ENCODE data around the gene HSD17B8. TPM values are rescaled to one million over a fixed set of nuclear protein-coding genes. Genes with fewer than 3 reads are reported as not detected.

HSD17B8 gene
- polyA plus RNA-seq, 1 donor from 2014 or later: 30.9 TPM

DNA sequence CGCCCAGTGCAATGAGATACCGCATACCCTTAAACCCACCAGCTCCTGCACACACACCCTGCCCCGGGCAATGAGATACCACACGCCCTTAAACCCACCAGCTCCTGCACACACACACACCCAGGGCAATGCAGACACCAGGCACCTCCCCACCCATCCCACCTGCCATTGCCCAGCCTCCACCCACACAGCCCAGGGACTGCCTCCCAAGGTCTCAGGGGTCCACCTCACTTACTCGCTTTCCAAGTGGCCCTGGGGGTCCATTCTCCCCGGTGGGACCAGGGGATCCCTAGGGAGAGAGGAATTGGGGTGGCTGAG is 36.2 kb upstream of the HSD17B8 start:
- Mint-ChIP-seq H3K36me3 (no peaks in the 10 kb centered on the region), H3K27me3 (peaks cover 18% of the 10 kb centered on the region), H3K4me1 (peaks cover 0 to 10% (median 7%) of the 10 kb centered on the region in 3 donors), H3K9me3 (no peaks in the 10 kb centered on the region), H3K27ac (no peak overlapping the region), H3K4me3 (no peak overlapping the region)

DNA sequence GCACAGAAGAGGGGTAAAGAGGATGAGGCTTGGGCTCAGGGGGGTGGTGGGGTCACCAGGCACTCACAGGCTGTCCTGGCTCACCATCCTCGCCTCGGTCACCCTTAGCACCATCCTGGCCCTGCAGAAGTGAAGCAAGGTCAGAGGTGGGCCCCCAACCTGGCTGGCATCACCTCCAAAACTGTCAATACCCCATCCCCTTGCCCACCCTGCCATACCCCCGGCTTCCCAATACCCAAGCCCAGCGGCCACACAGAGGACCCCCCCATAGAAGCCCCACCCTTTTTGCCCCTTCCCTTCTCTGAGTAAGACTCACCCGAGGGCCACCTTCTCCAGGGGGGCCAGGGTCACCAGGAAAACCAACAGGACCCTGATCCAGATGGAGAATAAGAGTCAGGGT is 35.8 kb upstream of the HSD17B8 start:
- Mint-ChIP-seq H3K36me3 (no peaks in the 10 kb centered on the region), H3K4me1 (peaks cover 0 to 10% (median 7%) of the 10 kb centered on the region in 3 donors), H3K4me3 (no peak overlapping the region), H3K27ac (no peak overlapping the region), H3K27me3 (peaks cover 19% of the 10 kb centered on the region), H3K9me3 (no peaks in the 10 kb centered on the region)

DNA sequence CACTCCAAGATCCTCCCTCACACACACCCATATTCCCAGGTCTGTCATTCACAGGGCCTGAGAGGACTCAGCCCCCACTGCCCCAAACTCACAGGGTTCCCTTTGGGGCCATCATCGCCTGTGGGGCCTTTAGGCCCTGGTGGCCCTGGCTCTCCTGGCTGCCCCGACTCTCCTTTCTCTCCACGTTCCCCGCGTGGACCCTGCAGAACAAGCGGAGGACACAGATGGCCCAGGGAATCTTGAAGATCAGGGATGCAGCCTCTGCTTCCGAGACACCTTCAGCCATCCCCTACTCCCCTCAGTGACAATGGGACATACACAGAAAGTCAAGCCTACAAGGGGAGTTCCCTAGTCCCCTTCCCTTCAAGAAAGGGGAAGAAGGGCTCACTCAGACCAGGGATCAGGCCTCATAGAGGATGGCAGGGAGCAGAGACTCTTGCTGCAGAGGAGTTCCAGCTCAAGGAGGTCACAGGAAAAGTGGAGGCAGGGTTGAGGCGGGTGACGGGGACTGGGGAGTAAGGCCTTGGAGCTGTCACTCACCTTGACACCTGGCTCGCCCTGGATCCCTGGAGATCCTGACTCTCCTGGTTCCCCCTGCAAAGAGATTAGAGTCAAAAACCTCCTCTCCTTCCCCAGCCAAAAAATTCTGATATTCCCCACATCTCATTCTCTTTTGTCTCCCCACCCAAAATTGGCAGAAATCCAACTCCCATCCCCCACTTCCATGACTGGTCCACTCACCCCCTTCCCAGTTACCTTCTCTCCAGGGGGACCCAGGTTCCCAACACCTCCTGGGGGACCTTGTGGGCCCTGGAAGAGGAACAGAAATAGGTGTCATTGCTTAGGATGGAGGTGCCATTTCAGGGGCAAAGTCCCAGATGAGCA is 34.9 kb upstream of the HSD17B8 start:
- Mint-ChIP-seq H3K27me3 (peaks cover 21% of the 10 kb centered on the region), H3K4me1 (peaks cover 0 to 7% (median 7%) of the 10 kb centered on the region in 3 donors), H3K4me3 (no peak overlapping the region), H3K27ac (no peak overlapping the region), H3K9me3 (no peaks in the 10 kb centered on the region), H3K36me3 (no peaks in the 10 kb centered on the region)

DNA sequence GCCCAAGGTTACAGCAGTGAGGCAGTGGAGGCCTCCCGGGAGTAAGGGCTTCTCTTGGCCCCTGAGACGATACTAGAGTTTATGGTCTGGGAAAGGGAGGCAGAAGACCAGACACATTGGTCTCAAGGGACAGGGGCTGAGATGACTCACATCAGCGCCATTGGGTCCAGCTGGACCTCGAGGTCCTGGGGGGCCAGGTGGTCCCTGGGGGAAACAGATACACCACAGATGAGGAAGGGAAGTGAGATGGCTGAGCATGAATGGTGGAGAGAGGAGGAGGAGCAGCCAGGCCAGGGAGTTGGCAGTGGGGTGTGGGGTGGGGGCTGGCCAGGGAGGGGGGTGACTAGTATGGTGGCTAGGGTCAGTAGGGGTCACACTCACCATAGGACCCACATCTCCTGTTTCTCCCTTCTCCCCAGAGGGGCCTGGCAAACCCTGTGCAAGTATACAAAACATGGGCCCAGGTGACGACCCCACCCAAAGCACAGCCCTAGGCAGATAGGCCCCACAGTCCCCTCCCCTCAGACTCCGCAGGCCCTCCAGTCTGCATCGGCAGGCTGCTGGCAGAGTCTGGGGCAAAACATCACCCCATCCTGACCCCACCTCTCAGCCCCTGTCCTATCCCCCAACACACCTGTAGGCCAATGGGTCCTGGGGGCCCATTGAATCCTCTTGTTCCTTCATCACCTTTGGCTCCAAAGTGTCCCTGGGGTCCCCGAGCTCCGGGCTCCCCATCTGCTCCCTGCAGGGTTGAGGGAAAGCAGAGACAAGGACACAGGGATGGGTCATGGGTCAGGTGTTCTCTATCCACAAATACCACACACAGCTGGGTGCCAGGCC is 34.1 kb upstream of the HSD17B8 start:
- Mint-ChIP-seq H3K4me3 (peak overlapping the region in 2 of 4 donors; percentile 41 to 42), H3K4me1 (peaks cover 0 to 7% (median 7%) of the 10 kb centered on the region in 3 donors), H3K27me3 (peaks cover 23% of the 10 kb centered on the region), H3K9me3 (no peaks in the 10 kb centered on the region), H3K36me3 (no peaks in the 10 kb centered on the region), H3K27ac (no peak overlapping the region)

DNA sequence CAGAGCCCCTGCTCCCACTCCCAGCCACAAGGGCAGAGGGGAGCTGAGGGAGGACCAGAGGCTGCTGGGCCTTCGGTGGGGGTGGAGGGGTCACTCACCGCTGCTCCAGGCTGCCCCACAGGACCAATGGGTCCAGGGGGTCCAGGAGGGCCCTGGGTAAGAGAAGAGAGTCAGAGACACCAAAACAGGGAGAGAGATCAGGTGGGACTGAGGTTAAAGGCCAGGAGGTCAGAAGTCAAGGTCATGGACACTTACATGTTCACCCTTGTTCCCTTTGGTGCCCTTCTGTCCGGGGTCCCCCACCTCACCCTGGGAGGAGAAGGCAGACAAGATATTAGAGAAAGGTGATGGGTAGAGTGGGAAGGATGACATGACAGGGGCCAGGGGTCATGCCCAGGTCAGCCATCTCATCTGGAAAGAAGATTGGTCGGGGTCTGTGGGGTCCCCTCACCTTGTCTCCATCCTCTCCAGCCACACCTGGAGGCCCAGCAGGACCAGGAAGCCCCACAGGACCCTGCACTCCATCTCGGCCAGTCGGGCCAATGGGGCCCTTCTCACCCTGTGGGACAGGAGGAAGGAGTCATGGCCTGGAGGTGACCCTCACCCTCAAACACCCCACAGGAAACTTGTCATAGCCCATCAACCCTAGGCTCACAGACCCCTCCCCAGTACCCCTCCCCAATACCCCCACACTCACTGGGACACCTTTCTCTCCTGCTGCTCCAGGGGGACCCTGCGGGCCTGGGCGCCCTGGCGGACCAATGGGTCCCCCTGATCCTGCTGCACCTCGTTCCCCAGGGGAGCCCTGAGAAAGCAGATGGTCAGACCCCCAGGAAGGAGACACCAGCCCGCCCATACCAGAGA is 33.2 kb upstream of the HSD17B8 start:
- no peak overlapping the region for H3K4me3 Mint-ChIP-seq
- H3K4me1 Mint-ChIP-seq: peaks cover 0 to 7% (median 7%) of the 10 kb centered on the region in 3 donors
- peaks cover 18% of the 10 kb centered on the region for H3K27me3 Mint-ChIP-seq
- H3K27ac Mint-ChIP-seq: no peak overlapping the region
- H3K36me3 Mint-ChIP-seq: no peaks in the 10 kb centered on the region
- no peaks in the 10 kb centered on the region for H3K9me3 Mint-ChIP-seq

DNA sequence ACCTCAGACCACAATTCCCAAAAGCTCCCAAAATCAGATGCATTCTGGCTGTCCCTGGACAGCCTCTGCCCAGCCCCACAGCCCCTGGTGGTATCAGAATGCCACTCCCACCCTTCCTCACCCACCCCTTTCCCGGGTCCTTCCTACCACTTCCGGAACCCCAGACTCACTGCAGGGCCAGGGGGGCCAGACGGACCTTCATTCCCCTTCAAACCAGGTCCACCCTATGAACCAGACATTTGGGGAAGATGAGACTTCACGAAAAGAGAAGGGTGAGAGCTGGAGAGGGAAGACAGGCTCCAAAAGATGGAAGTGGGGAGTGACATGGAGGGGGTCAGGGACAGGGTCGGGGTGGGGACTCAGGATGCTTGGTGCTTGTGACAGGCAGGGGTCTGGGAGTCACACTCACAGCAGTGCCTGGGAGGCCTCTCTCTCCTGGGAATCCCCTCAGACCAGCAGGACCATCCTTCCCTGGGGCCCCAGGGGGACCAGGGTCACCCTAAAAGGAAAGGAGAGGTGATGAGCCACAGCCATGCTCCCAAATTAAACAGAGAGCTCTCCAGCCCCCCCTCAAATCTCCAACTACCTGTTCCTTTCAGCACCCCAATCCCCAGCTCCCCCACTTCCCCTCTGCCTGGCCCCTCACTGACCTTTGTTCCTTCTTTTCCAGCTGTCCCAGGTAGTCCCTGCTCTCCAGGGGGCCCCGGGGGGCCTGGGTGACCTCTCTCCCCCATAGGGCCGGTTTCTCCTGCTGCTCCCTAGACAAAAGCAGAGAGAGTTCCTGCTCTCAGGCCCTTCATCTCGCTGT is 32.4 kb upstream of the HSD17B8 start:
- peak overlapping the region in 1 of 4 donors; percentile 55 for H3K4me3 Mint-ChIP-seq
- H3K27ac Mint-ChIP-seq: peak overlapping the region in 1 of 3 donors; percentile 24
- peaks cover 18% of the 10 kb centered on the region for H3K27me3 Mint-ChIP-seq
- H3K9me3 Mint-ChIP-seq: no peaks in the 10 kb centered on the region
- H3K4me1 Mint-ChIP-seq: peaks cover 0 to 7% (median 7%) of the 10 kb centered on the region in 3 donors
- H3K36me3 Mint-ChIP-seq: no peaks in the 10 kb centered on the region

DNA sequence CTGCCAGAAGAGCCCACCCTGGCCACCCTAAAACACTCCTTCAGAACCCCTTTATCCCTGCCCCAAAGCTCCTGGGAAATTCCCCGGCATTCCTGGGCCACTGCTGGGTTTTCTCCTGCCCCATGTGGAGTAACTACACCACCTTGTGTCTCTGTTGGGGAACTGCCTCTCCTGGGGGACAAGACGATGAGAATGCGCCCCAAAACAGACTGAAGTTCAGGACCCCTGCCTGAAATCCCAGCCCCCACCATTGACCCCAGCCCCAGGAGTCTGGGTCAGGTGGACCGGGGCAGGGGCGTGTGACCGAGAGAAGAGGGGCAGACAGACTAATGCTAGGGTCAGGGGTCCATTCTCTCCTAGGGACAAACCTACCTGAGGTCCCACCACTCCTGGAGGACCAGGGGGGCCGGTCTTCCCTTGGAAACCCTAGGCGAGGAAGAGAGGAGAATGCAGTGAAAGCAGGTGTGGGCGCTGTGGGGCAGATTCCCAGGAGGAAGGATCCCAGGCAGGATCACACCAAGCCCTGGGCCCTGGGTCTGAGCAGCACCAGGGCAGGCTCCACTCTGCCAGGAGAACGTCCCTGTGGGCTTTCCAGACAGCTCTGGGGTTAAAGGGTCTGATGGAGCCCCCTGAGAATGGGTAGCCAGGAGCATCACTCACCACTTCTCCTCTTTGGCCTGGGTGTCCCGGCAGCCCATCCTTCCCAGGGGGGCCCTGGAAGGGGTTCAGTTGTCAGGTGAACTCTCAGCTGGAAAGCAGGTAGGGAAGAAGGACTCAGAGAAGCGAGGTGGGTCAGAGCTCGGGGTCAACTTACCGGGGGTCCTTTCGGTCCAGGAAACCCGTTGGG is 31.5 kb upstream of the HSD17B8 start:
- H3K36me3 Mint-ChIP-seq: peaks cover 2% of the 10 kb centered on the region
- peaks cover 0 to 9% (median 7%) of the 10 kb centered on the region in 3 donors for H3K4me1 Mint-ChIP-seq
- H3K4me3 Mint-ChIP-seq: peak overlapping the region in 1 of 4 donors; percentile 55
- peaks cover 18% of the 10 kb centered on the region for H3K27me3 Mint-ChIP-seq
- peak overlapping the region in 1 of 3 donors; percentile 24 for H3K27ac Mint-ChIP-seq
- H3K9me3 Mint-ChIP-seq: no peaks in the 10 kb centered on the region

DNA sequence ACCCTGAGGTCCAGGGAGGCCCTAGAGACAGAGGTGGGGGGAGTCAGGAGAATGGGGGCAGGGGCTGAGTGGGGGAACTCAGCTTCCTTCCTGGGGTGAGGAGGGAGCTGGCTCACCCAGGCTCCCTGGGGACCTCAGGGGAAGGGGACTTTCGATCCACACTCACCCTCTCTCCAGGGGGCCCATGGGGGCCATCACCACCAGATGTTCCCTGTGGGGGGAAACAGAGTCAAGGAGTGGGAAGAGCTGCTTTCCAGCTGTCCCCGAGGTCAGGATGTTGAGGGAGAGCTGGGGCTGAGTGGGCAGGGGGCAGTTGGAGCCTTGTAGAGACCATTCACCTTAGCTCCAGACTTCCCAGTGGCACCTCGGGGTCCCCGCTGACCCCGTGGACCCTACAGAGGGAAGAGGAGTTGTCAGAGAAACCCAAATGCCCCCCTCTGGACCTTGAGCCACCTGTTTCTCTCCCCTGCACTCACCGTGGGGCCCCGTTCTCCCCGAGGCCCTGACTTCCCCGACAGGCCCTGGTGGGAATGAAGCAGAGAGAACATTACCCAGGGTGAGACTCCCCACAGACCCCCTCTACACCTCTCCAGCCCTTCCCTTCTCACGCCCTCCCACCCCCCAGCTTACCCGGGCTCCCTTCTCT is 30.8 kb upstream of the HSD17B8 start:
- Mint-ChIP-seq H3K36me3 (peaks cover 2% of the 10 kb centered on the region), H3K9me3 (no peaks in the 10 kb centered on the region), H3K4me1 (peaks cover 0 to 9% (median 7%) of the 10 kb centered on the region in 3 donors), H3K4me3 (no peak overlapping the region), H3K27me3 (peaks cover 16% of the 10 kb centered on the region), H3K27ac (no peak overlapping the region)

DNA sequence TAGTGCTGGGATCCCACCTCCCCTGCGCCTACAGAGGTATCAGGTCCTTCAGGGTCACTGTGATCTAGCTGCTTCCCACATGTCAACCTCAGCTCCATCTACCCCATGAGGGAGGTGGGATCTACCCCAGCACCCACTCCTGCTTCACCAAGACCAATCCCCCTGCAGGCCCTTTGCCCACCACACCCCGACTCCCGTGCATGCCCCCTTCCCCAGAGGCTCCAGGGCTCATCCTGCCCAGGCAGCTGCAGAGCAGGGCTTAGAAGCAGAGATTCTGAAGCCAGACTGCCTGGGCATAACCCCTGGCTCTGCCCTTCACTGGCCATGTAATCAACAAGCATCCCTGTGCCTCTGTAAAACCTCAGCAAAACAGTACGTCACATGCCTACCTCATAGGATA is 29.7 kb upstream of the HSD17B8 start:
- no peak overlapping the region for H3K4me3 Mint-ChIP-seq
- no peak overlapping the region for H3K27ac Mint-ChIP-seq
- peaks cover 2% of the 10 kb centered on the region for H3K36me3 Mint-ChIP-seq
- H3K9me3 Mint-ChIP-seq: no peaks in the 10 kb centered on the region
- peaks cover 0 to 8% (median 6%) of the 10 kb centered on the region in 3 donors for H3K4me1 Mint-ChIP-seq
- peaks cover 16% of the 10 kb centered on the region for H3K27me3 Mint-ChIP-seq

DNA sequence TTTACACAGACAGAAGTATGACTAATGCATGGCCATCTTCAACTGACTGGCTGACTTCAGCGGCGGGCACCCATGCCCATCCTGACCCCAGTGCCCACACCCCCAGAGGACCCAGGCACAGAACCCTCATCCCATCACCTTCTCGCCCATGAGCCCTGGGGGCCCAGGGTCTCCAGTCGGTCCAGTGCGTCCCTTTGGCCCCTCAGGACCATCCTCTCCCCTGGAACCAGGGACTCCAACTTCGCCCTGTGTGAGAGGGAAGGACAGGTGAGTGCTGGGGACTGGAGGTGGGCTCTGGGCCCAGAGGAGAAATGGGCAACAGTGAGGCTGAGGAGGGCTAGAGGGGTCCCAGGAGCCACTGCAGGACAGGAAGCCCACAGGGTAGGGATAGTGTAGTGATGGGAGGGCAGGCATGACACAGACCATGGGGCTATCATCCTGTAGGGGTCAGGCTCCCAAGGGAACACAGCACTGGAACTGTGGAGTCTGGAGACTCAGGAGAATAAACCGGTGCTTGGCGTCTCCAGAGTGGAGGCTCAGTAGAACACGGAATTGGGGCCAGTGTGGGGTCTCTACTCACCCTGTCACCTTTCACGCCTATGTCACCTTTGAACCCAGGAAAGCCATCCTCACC is 28.9 kb upstream of the HSD17B8 start:
- Mint-ChIP-seq H3K4me1 (peaks cover 0 to 4% (median 3%) of the 10 kb centered on the region in 3 donors), H3K9me3 (no peaks in the 10 kb centered on the region), H3K27ac (no peak overlapping the region), H3K27me3 (peaks cover 16% of the 10 kb centered on the region), H3K36me3 (peaks cover 2% of the 10 kb centered on the region), H3K4me3 (peak overlapping the region in 1 of 4 donors; percentile 51)

DNA sequence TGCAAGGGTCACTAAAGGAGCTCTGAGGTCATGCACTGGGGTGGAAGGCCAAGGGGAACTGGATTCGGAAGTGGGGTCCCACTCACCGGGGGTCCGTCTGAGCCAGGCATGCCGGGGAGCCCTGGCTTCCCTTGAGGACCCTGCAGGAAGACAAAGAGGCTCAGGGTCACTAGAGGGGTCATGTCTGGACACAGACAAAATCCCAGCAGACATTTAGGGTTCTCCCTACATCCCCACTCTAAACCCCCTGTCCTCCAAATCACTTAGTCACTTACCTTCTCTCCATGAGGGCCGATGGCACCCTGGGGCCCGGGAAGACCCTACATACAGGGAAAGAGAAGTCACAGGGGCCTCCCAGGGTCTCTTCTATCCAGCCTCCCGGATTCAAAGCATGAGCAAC is 27.5 kb upstream of the HSD17B8 start:
- H3K27me3 Mint-ChIP-seq: peaks cover 16% of the 10 kb centered on the region
- no peak overlapping the region for H3K4me3 Mint-ChIP-seq
- peaks cover 0 to 4% (median 4%) of the 10 kb centered on the region in 3 donors for H3K4me1 Mint-ChIP-seq
- no peaks in the 10 kb centered on the region for H3K9me3 Mint-ChIP-seq
- no peak overlapping the region for H3K27ac Mint-ChIP-seq
- peaks cover 2% of the 10 kb centered on the region for H3K36me3 Mint-ChIP-seq

DNA sequence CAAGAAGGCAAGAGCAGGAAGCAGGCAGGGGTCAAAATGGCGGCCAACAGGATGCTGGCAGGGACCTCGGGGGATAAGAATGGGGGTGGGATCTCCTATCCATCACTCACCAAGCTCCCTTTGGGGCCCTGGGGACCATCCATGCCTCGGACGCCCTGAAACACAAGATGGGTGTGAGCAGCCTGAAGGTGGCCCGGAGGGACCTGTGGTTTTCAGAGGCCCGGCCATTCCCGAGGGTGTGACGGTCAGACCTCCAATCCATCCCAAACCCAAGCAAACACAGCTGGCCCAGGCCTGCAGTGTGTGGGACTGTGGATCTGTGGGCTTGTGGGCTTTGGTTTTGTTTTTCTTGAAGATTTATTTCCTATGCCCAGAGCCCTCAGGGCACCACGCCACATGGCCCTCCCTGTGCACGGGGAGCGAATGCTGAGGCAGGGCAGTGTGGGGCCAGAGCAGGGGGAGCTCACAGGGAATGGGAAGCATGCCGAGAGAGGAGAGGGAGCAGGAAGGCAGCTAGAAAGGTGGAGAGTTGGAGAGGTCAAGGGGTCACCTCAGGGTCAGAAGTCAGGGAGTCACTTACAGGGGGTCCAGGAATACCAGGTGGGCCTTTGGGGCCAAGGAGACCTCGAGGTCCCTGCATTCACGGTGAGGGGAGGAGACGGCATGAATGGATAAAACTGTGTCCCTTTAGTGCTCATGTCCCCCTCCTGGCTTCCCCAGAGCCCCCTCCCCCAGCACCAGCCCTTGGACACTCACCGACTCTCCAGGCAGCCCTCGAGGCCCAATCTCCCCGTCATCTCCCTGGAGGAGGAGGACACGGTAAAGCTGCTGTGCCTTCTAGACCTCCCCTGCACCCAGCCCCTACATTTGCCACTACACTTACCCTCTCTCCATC is 26.7 kb upstream of the HSD17B8 start:
- Mint-ChIP-seq H3K4me3 (no peak overlapping the region), H3K27me3 (peaks cover 12% of the 10 kb centered on the region)

More for the DNA sequence above, 26.7 kb upstream of the HSD17B8 start:
- peaks cover under 1 to 5% (median 2%) of the 10 kb centered on the region in 3 donors for H3K4me1 Mint-ChIP-seq
- peaks cover 2% of the 10 kb centered on the region for H3K36me3 Mint-ChIP-seq
- H3K27ac Mint-ChIP-seq: no peak overlapping the region
- peaks cover 0 to 2% (median 2%) of the 10 kb centered on the region in 3 donors for H3K9me3 Mint-ChIP-seq
